ENCODE results near the gene ADAMTSL4.

Gene ADAMTSL4

DNA sequence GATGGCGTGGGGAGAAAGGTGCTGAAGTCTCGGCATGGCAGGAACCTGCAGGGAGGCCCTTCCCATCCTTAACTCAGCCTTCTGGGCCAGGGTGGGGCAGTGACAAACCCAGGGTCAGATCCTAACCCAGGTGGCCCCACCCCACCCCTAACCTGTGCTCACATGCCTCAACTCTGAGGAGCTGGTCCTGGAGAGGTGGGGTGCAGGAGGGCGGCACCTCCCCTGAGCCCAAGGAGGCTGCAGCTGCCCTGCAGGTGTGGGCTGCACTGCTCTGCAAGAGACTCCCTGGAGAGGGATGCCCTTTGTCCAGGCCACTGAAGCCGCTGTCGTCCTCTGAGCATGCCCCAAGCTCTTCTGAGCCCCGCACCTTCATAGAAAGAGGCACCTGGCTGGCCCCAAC is 15.2 kb upstream of the ADAMTSL4 start:
- DNase-seq (ENCODE audit: low read depth in 2 of 2), result no peak

DNA sequence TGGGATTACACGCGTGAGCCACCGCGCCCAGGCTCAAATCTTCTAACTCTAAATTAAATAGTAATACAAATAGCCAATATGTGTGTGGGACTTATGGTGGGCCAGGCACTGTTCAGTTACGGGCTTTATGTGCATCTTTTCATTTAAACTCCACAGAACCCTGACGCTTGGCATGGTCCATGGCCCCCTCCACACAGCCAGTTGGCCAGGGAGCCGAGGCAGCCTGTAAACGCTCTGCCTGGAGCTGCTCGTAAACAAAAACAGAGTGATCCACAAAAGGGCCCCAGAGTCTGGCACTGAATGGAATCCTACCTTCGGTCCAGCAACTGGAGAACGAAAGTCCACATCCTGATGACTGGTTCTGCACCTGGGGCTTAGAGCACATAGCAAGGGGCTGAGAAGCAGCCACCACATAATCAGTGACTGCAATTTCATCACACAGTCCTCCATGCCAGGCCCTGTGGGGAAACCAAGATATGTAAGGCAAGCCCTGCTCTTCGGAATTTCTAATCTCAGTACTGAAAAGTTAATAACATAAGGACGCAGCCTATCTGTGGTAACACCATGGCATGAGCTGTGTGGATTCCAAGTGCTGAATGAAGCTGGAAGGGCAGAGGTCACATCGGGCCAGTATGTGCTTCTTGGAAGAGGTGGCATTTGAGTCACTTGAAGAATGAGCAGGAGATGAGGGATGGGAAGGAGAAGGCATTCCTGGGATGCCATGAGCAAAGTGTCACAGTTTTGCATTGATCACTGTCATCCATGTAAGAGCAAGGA is 13.5 kb upstream of the ADAMTSL4 start:
- DNase-seq (ENCODE audit: low read depth in 2 of 2), result no peak

DNA sequence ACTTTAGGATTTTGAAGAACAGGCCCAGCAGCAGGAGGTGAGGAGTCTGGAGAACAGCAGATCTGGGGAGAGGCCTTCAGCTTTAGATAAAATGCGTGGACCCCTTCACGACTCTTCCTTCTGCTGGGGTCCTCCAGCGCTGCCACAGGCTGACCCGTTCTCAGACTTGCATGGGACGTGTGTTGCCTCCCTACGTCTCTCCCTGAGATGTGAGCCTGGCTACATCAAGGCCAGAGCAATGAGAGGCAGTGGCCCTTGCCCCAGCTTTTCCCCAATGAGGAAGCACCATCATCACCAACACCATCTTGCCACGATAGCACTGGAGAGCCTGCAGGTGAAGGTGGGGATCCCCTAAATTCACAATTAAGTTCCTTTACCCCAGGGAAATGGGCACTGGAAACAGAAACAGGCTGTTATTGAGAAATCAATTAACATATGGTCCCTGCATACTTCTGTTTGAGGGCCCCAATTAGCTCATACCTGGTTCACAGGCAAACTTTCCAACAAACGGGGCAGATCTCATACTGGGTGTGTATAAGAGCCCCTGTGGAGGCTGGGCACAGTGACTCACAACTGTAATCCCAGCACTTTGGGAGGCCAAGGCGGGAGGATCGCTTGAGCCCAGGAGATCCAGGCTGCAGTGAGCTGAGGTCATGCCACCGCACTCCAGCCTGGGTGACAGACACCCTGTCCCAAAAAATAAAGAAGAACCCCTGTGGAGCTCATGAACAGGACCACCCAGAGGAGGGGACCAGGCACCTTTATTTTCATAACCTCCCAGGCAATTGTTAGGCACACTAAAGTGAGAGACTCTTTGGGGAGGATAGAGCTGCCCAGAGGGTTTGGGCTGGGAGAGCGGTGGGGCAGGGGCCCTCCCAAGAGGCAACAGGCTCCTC is 12.1 kb upstream of the ADAMTSL4 start:
- no peak for DNase-seq (ENCODE audit: low read depth in 2 of 2)

DNA sequence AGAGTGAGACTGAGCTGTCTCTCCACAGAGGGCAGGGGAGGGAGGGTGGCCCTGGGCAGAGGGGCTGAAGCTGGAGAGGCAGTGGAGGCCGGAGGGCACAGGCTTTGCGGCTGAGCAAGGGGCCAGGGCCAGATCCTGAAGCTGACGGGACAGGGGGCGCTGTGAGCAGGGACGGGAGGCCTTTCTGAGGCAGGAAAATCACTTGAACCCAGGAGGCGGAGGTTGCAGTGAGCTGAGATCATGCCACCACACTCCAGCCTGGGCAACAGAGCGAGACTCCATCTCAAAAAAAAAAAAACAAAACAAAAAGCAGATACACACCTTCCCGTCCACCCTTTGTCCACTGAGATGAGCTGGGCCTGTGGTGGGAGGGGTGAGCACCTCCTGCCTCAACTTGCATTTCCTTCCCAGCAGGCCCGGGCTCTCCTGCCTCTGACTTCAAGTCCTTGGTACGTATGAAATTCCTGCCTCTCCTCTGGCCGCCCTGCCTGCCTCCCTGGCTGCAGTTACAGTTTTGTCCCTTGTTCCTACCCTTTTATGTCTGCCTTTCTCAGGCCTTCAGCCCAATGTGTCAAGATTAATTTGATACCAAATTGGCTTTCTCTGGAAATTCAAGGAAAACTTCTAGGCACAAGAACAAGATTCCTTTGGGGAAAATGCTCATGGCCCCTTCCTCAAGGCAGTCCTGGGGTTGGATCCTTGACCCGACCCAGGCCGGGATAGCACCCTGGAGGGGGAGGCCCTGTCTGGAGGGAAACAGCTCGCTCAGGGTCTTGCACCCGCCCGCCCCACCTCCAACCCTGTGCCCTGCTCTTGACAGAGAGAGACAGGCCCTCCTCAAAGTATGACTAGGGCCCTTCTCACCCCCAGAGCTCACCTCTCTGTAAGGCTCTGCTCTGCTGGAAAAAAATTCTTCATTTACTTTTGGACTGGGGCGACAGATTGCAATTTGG is 11.2 kb upstream of the ADAMTSL4 start:
- no peak for DNase-seq (ENCODE audit: low read depth in 2 of 2)

DNA sequence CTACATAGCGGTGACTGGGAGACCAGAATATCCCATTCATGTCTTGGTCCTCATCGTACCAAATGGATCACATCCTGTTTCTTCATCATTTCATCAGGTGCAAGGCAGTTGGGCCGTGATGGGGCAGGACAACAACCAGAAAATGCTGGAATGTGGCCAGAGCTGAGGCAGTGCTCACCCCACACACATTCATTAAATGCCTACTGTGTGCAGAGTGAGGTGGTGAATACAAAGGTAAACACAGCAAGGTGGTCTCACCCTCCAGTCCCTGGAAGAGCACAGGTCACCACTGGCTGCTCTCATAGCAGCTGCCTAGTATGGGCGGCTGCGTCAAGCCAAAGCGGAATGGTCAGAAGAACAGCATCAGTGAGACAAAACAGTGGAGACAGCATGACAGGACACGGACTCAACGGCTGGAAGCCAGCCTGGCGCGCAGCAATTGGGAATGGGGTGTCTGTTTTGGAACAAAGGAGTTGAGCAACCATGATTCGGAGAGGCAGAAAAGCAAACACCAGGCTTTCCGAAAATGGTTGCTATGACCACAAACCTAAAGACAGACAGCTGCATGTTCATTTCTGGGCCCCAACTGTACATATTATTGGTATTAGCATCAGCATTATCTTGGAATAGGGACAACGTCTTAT is 5.6 kb upstream of the ADAMTSL4 start:
- DNase-seq (ENCODE audit: low read depth in 2 of 2), result no peak

DNA sequence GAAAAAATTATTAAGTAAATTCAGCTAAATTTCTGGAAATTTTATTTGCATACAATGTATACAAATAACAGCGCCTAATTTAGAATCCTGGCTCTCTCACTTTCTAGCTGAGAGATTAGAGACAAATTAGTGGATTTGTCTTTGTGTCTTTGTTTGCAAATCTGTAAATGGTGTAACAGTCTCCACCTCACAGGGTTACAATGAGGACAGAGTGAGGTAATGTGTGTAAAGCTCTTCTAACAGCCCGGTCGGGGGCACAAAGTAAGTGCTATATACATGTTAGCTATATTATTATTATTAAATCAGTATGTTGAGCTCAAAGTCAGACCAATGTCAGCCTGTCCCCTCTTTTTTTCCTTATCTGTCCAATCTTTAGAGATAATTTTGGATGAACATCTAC is 5.0 kb upstream of the ADAMTSL4 start:
- no peak for DNase-seq (ENCODE audit: low read depth in 2 of 2)

- no peak for DNase-seq (ENCODE audit: low read depth in 2 of 2)
Measured at GRCh38 chr1:150545486-150546032, 3.6 kb upstream of the ADAMTSL4 start.

GRCh38 chr1:150546294-150546937 is 2.8 kb upstream of the ADAMTSL4 start:
- no peak for DNase-seq (ENCODE audit: low read depth in 2 of 2)

GRCh38 chr1:150548324-150548631 is 930 bp upstream of the ADAMTSL4 start:
- DNase-seq (ENCODE audit: low read depth in 2 of 2), result no peak

- no peak for DNase-seq (ENCODE audit: low read depth in 2 of 2)
Measured at GRCh38 chr1:150549496-150550221, 451 bp downstream of the ADAMTSL4 start.

GRCh38 chr1:150550222-150551050 is 1.2 kb downstream of the ADAMTSL4 start:
- DNase-seq (ENCODE audit: low read depth in 2 of 2), result no peak

DNA sequence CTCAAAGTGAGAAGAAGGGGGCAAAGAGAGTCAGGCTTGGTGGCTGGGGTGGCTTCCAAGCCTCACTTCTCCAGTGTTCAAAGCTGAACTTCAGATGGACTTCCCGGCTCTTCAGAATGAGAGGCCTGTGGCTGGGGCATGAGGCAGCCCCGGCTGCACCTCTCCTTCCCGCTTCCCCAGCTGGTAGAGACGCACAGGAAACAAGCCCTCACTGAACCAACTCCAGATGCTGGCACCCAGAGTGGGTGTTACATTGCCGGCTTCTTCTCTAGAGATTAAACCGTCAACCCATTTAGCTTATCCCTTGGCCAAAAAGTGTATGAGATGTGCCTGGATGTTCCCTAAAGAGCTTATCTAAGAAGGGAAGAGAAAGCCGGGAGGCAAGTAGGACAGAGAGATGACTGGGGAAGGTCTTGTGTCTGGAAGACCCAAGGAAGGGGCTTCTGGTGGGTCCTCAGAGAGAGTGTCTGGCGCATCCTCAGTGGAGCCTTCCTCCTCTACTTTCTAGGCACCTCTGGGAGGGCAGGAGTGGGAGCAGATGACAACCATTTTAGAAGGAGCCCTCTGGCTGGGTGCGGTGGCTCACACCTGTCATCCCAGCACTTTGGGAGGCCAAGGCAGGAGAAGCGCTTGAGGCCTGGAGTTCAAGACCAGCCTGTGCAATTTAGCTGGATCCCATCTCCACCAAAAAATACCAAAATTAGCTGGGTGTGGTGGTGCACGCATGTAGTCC is 2.0 kb downstream of the ADAMTSL4 start:
- DNase-seq (ENCODE audit: low read depth in 2 of 2), result no peak

GRCh38 chr1:150551784-150552127 is 2.5 kb downstream of the ADAMTSL4 start:
- no peak for DNase-seq (ENCODE audit: low read depth in 2 of 2)

DNA sequence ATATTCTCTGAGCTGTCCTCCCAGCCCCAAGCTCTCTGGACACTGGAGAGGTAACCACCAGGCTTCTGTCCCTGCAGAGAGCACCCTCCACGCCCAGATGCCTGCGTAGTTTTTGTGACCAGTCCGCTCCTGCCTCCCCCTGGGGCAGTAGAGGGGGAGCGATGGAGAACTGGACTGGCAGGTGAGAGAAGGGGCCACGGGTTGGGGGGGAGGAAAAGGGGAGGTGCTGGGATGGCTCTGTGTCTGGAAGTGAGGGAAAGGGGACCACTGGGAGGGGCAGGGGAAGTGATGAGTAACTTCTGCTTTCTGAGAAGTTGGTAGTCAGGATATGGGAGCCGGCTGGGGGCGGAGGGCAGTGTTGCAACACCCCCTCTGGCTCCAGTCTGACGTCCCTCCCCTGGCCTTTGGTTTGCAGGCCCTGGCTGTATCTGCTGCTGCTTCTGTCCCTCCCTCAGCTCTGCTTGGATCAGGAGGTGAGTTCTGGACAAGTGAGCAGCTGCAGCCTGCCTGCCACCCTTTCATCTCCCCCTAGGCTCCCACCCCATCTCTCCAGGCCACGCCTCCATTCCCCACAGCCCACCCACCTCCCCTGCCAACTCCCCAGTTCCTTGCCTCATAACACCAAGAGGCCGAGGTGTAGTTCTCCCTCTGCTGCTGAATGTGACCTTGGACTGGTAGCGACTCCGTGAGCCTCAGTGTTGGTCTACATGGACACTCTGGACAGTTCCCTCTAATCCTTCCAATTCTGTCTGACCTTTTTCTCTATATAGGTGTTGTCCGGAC is 3.1 kb downstream of the ADAMTSL4 start:
- no peak for DNase-seq (ENCODE audit: low read depth in 2 of 2)

- DNase-seq (ENCODE audit: low read depth in 2 of 2), result no peak
Measured at GRCh38 chr1:150552911-150553289, 3.7 kb downstream of the ADAMTSL4 start.

- no peak for DNase-seq (ENCODE audit: low read depth in 2 of 2)
Measured at GRCh38 chr1:150553392-150554085, 4.3 kb downstream of the ADAMTSL4 start.

DNA sequence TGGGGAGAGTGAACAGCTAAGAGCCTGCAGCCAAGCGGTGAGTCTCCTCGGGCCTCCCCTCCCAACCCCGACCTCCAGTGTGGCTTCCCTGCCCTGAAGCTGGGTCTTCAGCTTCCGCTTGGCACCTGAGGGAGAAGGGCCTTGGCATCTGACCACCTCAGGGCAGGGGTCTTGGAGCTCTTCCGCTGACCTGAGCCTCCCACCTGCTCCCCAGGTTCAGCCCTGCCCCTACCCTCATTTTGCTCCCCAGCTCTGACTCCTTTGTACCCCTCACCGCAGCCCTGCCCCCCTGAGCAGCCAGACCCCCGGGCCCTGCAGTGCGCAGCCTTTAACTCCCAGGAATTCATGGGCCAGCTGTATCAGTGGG is 4.9 kb downstream of the ADAMTSL4 start:
- no peak for DNase-seq (ENCODE audit: low read depth in 2 of 2)
